K562 (cell line): ENCODE results near the gene ALPK1. TPM values are rescaled to one million over a fixed set of nuclear protein-coding genes. Genes with fewer than 3 reads are reported as not detected.

Source experiments
- ATAC-seq: fragments of 200-7000 bp; cut with Tn5 transposase; 3 replicates; pipeline ENCODE4 v1.9.1; 2020; ENCODE audit warnings: moderate library complexity
- BruUV-seq: library from RNA; stranded (reverse); fragments of 400-500 nt; replicated peaks from 2 replicates; lab custom pipeline; 2021; lab: Mats Ljungman, UMichigan
- CTCF ChIA-PET: fragments of 300-600 bp; formaldehyde crosslinking; extraction: SDS; loops from one replicate; lab custom pipeline; 2021; ENCODE audit warnings: low intra/inter-chr PET ratio; lab: Yijun Ruan, JAX
- POLR2A ChIA-PET: fragments of 300-600, 350-650 bp; sonication (Branson Sonifier 250); formaldehyde crosslinking; extraction: SDS; loops from one replicate; lab custom pipeline; 2021; ENCODE audit warnings: antibody characterized with exemption, inconsistent platforms; lab: Yijun Ruan, JAX
- DNase-seq, 4 experiments: peaks; one replicate each; pipeline versions ENCODE4 v3.0.0 to v3.0.0-alpha.2; 2011 to 2018; ENCODE audit warnings: low spot score in 3 of 4, mixed read lengths in 3 of 4; ENCODE audit errors: extremely low read depth in 1 of 4
- FAIRE-seq: peaks from 2 replicates; lab custom pipeline; 2011; peaks lifted over from hg19 to GRCh38; lab: Jason Lieb, UNC
- H2AFZ ChIP-seq: 2 replicates; pipeline ENCODE4 v1.6.0; 2011; ENCODE audit warnings: low read depth, low read length, control low read depth, inconsistent platforms
- H3K27ac ChIP-seq: fragments of 200-600 bp; 3 replicates; pipeline ENCODE4 v1.8.0; 2011; ENCODE audit warnings: low read depth, mild to moderate bottlenecking, control low read depth, inconsistent platforms, low read length, moderate library complexity, mixed read lengths; ENCODE audit errors: extremely low read depth
- H3K27me3 ChIP-seq, 2 experiments: fragments of 300-600 bp in 1 of 2; 2 replicates in 1 of 2; 3 replicates in 1 of 2; pipeline versions ENCODE4 v1.6.0 to v1.8.0; 2011; ENCODE audit warnings: inconsistent platforms in 2 of 2, low read length in 2 of 2, mild to moderate bottlenecking in 1 of 2, mixed read lengths in 1 of 2, moderate library complexity in 1 of 2; ENCODE audit not compliant: control insufficient read depth in 2 of 2, insufficient read depth in 2 of 2
- H3K36me3 ChIP-seq: fragments of 300-600 bp; 3 replicates; pipeline ENCODE4 v1.8.0; 2011; ENCODE audit warnings: mild to moderate bottlenecking, low read length, inconsistent platforms; ENCODE audit not compliant: control insufficient read depth, insufficient read depth
- H3K4me1 ChIP-seq, 2 experiments: fragments of 200-600 bp in 1 of 2; replicated peaks in 1 of 2; 2 replicates in 1 of 2; 3 replicates in 1 of 2; pipeline versions ENCODE4 v1.5.1 to v1.8.0; 2011; ENCODE audit warnings: inconsistent platforms in 2 of 2, low read length in 2 of 2, mild to moderate bottlenecking in 1 of 2, mixed read lengths in 1 of 2, moderate library complexity in 1 of 2; ENCODE audit not compliant: control insufficient read depth in 2 of 2, insufficient read depth in 2 of 2
- H3K4me2 ChIP-seq: 2 replicates; pipeline ENCODE4 v1.6.1; 2011; ENCODE audit warnings: low read length, control low read depth, inconsistent platforms, mixed read lengths; ENCODE audit not compliant: insufficient read depth
- H3K4me3 ChIP-seq: fragments of 200-600 bp; sonication (generic), shearing (Covaris generic); 2 replicates; pipeline ENCODE4 v1.5.1; 2016; ENCODE audit warnings: control low read depth, inconsistent platforms
- H3K79me2 ChIP-seq: fragments of 200-600 bp; 3 replicates; pipeline ENCODE4 v1.8.0; 2011; ENCODE audit warnings: low read length, inconsistent platforms; ENCODE audit not compliant: control insufficient read depth, insufficient read depth
- H3K9ac ChIP-seq, 2 experiments: 2 replicates each; pipeline versions ENCODE4 v1.6.0 to v1.6.1; 2011; ENCODE audit warnings: low read depth in 2 of 2, low read length in 2 of 2, control low read depth in 1 of 2, inconsistent platforms in 1 of 2, mild to moderate bottlenecking in 1 of 2, mixed read lengths in 1 of 2; ENCODE audit not compliant: insufficient read depth in 1 of 2
- H3K9me1 ChIP-seq: one replicate; pipeline ENCODE4 v1.6.0; 2011; ENCODE audit warnings: inconsistent platforms, mild to moderate bottlenecking, low read length, moderate library complexity; ENCODE audit not compliant: control insufficient read depth, insufficient read depth
- H3K9me3 ChIP-seq: replicated peaks from 2 replicates; pipeline ENCODE4 v1.5.1; 2011; ENCODE audit warnings: low read depth, low read length, inconsistent platforms; ENCODE audit not compliant: control insufficient read depth, insufficient read depth
- H4K20me1 ChIP-seq: replicated peaks from 2 replicates; pipeline ENCODE4 v1.6.1; 2011; ENCODE audit warnings: low read length, inconsistent platforms, mixed read lengths; ENCODE audit not compliant: control insufficient read depth, insufficient read depth
- ARHGAP35 ChIP-seq: fragments of 450-650 bp; IDR thresholded peaks from 2 replicates; pipeline ENCODE4 v1.6.1; 2018; ENCODE audit not compliant: partially characterized antibody
- DACH1 ChIP-seq: fragments of 450-650 bp; IDR thresholded peaks from 2 replicates; pipeline ENCODE4 v1.6.1; 2018; ENCODE audit not compliant: partially characterized antibody
- FOSL1 ChIP-seq: fragments of 200-800 bp; sonication (Bioruptor generic); conservative IDR thresholded peaks from 2 replicates; pipeline ENCODE4 v1.6.1; 2016; ENCODE audit warnings: missing genetic modification characterization, missing compliant biosample characterization
- L3MBTL2 ChIP-seq: fragments of 450-650 bp; IDR thresholded peaks from 2 replicates; pipeline ENCODE4 v1.6.1; 2016; ENCODE audit warnings: mild to moderate bottlenecking, moderate library complexity
- MCM7 ChIP-seq, 2 experiments: fragments of 450-650 bp; IDR thresholded peaks; 2 replicates each; pipeline ENCODE4 v1.6.1; 2016 to 2018
- RBM34 ChIP-seq: fragments of 200-400 bp; formaldehyde crosslinking; IDR thresholded peaks from 2 replicates; pipeline ENCODE4 v1.6.1; 2018; ENCODE audit warnings: low read length, borderline replicate concordance; ENCODE audit not compliant: insufficient read depth
- ZC3H4 ChIP-seq: sonication (generic); formaldehyde crosslinking; IDR thresholded peaks from 2 replicates; pipeline ENCODE4 v1.9.0; 2021; ENCODE audit warnings: missing genetic modification reagents, borderline replicate concordance
- ZNF232 ChIP-seq: sonication (generic); formaldehyde crosslinking; IDR thresholded peaks from 2 replicates; pipeline ENCODE4 v1.8.0; 2022; ENCODE audit warnings: mild to moderate bottlenecking, missing genetic modification reagents
- WGBS: fragments of 100-300 bp; shearing (Covaris generic); methylation state at CpG from one replicate; pipeline ENCODE4 v1.1.6; 2016; ENCODE audit warnings: low coverage, mixed read lengths; ENCODE audit not compliant: insufficient coverage; ENCODE audit errors: missing lambda C conversion rate; 5-methylcytosine and 5-hydroxymethylcytosine counted together
- in situ Hi-C: fragments of 300-500 bp; cut with MboI; formaldehyde crosslinking; loops from 4 replicates; pipeline ENCODE4 v1.15.0; 2018; ENCODE audit warnings: inconsistent platforms, mixed read lengths
- intact Hi-C: fragments of 100-400 bp; cut with micrococcal nuclease; formaldehyde crosslinking; loops from 2 replicates; pipeline ENCODE4 v1.14.2; 2022
- polyA plus RNA-seq, 8 experiments: library from polyadenylated mRNA; depleted of rRNA in 4 of 8; stranded (reverse) in 5 of 8; unstranded in 3 of 8; fragments of >200 nt; fragmentation: Nextera tagmentation in 2 of 8; fragmentation: Illumina TruSeq in 1 of 8; extraction: Ambion mirVana in 2 of 8; extraction: Trizol in 1 of 8; gene quantifications; 2 replicates each; pipeline versions ENCODE4 v1.2.1 to v1.2.3, GENCODE V29; 2011 to 2014; ENCODE audit warnings: inconsistent platforms in 1 of 8, missing spikeins in 1 of 8
- total RNA-seq, 7 experiments: library from RNA; depleted of rRNA in 6 of 7; stranded (reverse); fragments of >200 nt in 6 of 7; fragmentation: Illumina TruSeq in 2 of 7; extraction: Trizol in 2 of 7; gene quantifications; 2 replicates each; pipeline versions ENCODE4 v1.2.1 to v1.2.3, GENCODE V29; 2011 to 2021; ENCODE audit warnings: low replicate concordance in 1 of 7
- TF ChIP-seq, protein P1 (sequence below), 2 experiments: fragments of 200-800 bp in 1 of 2; sonication (Bioruptor generic) in 1 of 2; sonication (generic) in 1 of 2; formaldehyde crosslinking in 1 of 2; IDR thresholded peaks in 1 of 2; conservative IDR thresholded peaks in 1 of 2; 2 replicates each; pipeline versions ENCODE4 v1.5.0 to v1.6.1; 2016 to 2020; ENCODE audit warnings: missing compliant biosample characterization in 1 of 2, missing genetic modification characterization in 1 of 2, missing genetic modification reagents in 1 of 2
- TF ChIP-seq, protein P2 (sequence below): sonication (generic); formaldehyde crosslinking; IDR thresholded peaks from 2 replicates; pipeline ENCODE4 v1.8.0; 2022; ENCODE audit warnings: mild to moderate bottlenecking, missing genetic modification reagents
- TF ChIP-seq, protein P3 (sequence below): sonication (generic); formaldehyde crosslinking; IDR thresholded peaks from 2 replicates; pipeline ENCODE4 v1.9.0; 2022; ENCODE audit warnings: mild to moderate bottlenecking, missing genetic modification reagents

ALPK1 gene
- total and polyA plus RNA-seq, 9 of the 15 experiments (the other 6 are each of a cell fraction or from before 2014, with no cell fraction given) = 2.3 to 6.9 (median 4.6) TPM

DNA sequence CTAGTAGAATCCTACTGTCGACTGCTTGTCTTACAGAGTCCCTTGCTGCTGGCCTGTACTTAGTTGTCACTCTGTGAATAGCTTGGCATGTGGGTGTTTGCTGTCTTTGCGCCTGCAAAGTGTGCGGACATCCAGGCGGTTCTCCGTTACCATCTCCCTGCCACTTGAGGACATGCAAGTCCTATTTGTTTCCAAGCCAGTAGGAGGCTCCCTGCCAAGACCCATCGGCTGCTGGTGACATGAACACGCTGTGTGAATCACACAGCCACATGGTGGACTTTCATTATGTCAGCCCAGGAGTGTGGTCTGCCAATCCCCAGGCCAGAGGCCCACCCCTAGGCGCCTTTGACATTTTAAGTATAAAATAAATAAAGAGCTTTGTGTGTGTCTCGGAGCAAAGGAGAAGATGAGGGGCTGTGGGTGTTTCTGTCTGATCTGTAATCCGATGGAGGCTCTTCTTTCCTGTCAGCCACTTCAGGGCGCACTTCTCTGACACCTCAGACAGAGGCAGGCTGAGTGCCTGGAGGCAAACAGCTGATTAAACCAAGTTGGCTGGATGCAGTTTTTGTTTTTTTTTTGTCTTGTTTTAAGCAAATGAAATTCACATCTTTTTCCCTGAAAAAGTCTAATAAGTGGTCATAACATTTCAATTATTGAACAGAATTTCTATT lies 51.5 kb downstream of the ALPK1 start:
- Histone ChIP-seq H3K4me3 (no peak overlapping the region), H3K9ac (no peak overlapping the region), H3K27me3 (peaks cover 0 to 5% of the 10 kb centered on the region in 2 experiments; a peak in 1 of 5 replicates), H3K36me3 (no peaks in the 10 kb centered on the region), H3K4me1 (peaks cover 0 to 2% of the 10 kb centered on the region in 2 experiments; a peak in 2 of 5 replicates), H3K9me3 (no peaks in the 10 kb centered on the region), H3K4me2 (peak overlapping the region; percentile 21), H3K27ac (no peak overlapping the region), H3K9me1 (no peaks in the 10 kb centered on the region), H3K79me2 (no peaks in the 10 kb centered on the region), H2AFZ (peak overlapping the region; percentile 81), H4K20me1 (no peaks in the 10 kb centered on the region)
- CTCF ChIA-PET = no interaction called here
- ATAC-seq (peak; percentile 96), FAIRE-seq (peak; percentile 74), DNase-seq (peak in 3 of 4 experiments; percentile 14 to 67 (median 57))
- in situ Hi-C loops = loop anchor here (25.0 kb wide), 1 partner anchor 414 kb away; no protein-coding TSS in a partner anchor
- no TSS peak for BruUV-seq
- 15% methylated on average over 11 of the region's 11 CpGs for WGBS
- intact Hi-C loops = no loop called here
- POLR2A ChIA-PET = no interaction called here
- TF ChIP-seq MCM7 (IDR thresholded peaks at IDR 0.05) (no peak), ZNF232 (CRISPR knock-in tag) (no peak), RBM34 (no peak), FOSL1 (tag) (0 out of 2 replicates have a peak, but pooled peaks have one; percentile 16), ARHGAP35 (no peak), DACH1 (peak; percentile 51), ZC3H4 (CRISPR knock-in tag) (no peak), L3MBTL2 (peak; percentile 91)
- TF ChIP-seq, protein P1, sequence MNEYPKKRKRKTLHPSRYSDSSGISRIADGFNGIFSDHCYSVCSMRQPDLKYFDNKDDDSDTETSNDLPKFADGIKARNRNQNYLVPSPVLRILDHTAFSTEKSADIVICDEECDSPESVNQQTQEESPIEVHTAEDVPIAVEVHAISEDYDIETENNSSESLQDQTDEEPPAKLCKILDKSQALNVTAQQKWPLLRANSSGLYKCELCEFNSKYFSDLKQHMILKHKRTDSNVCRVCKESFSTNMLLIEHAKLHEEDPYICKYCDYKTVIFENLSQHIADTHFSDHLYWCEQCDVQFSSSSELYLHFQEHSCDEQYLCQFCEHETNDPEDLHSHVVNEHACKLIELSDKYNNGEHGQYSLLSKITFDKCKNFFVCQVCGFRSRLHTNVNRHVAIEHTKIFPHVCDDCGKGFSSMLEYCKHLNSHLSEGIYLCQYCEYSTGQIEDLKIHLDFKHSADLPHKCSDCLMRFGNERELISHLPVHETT (CRISPR knock-in tag; conservative IDR thresholded peaks at IDR 0.05 in 1 of 2, IDR thresholded peaks at IDR 0.05 in 1 of 2) = 0 out of 4 replicates have a peak, but pooled peaks of 1 of the 2 experiments have one; percentile 31
- TF ChIP-seq, protein P2, sequence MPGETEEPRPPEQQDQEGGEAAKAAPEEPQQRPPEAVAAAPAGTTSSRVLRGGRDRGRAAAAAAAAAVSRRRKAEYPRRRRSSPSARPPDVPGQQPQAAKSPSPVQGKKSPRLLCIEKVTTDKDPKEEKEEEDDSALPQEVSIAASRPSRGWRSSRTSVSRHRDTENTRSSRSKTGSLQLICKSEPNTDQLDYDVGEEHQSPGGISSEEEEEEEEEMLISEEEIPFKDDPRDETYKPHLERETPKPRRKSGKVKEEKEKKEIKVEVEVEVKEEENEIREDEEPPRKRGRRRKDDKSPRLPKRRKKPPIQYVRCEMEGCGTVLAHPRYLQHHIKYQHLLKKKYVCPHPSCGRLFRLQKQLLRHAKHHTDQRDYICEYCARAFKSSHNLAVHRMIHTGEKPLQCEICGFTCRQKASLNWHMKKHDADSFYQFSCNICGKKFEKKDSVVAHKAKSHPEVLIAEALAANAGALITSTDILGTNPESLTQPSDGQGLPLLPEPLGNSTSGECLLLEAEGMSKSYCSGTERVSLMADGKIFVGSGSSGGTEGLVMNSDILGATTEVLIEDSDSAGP = no peak
- TF ChIP-seq, protein P3, sequence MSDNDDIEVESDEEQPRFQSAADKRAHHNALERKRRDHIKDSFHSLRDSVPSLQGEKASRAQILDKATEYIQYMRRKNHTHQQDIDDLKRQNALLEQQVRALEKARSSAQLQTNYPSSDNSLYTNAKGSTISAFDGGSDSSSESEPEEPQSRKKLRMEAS (CRISPR knock-in tag) = 0 out of 2 replicates have a peak, but pooled peaks have one; percentile 19
